Osteoblast (primary cell): ENCODE measurements around the gene AP3S2. TPM values are rescaled to one million over a fixed set of nuclear protein-coding genes. Genes with fewer than 3 reads are reported as not detected.

Experiments
- DNase-seq: peaks from one replicate; pipeline ENCODE4 v3.0.0; 2011; ENCODE audit warnings: low spot score, mixed read lengths; ENCODE audit not compliant: insufficient read length; ENCODE audit errors: missing footprints
- H2AFZ ChIP-seq: 2 replicates; pipeline ENCODE4 v1.6.0; 2011; ENCODE audit warnings: mild to moderate bottlenecking, low read length
- H3K27ac ChIP-seq: 2 replicates; pipeline ENCODE4 v1.5.1; 2011; ENCODE audit warnings: mild to moderate bottlenecking, low read depth, low read length, moderate library complexity
- H3K27me3 ChIP-seq: 2 replicates; pipeline ENCODE4 v1.6.0; 2012; ENCODE audit warnings: mild to moderate bottlenecking, control low read depth, inconsistent platforms, low read length, moderate library complexity; ENCODE audit not compliant: insufficient read depth
- H3K36me3 ChIP-seq: 2 replicates; pipeline ENCODE4 v1.5.1; 2011; ENCODE audit warnings: mild to moderate bottlenecking, low read length, control low read depth, moderate library complexity; ENCODE audit not compliant: insufficient read depth
- H3K4me1 ChIP-seq: 2 replicates; pipeline ENCODE4 v1.5.1; 2011; ENCODE audit warnings: mild to moderate bottlenecking, low read length, control low read depth, moderate library complexity; ENCODE audit not compliant: insufficient read depth
- H3K4me2 ChIP-seq: 2 replicates; pipeline ENCODE4 v1.6.0; 2011; ENCODE audit warnings: mild to moderate bottlenecking, low read length; ENCODE audit not compliant: insufficient read depth
- H3K4me3 ChIP-seq: fragments of 200-600 bp; sonication (generic); 3 replicates; pipeline ENCODE4 v1.5.1; 2012; ENCODE audit warnings: mild to moderate bottlenecking, low read length, inconsistent platforms; ENCODE audit not compliant: insufficient read depth
- H3K79me2 ChIP-seq: 2 replicates; pipeline ENCODE4 v1.6.0; 2012; ENCODE audit warnings: mild to moderate bottlenecking, low read length, control low read depth, inconsistent platforms; ENCODE audit not compliant: insufficient read depth
- H3K9me3 ChIP-seq: 2 replicates; pipeline ENCODE4 v1.5.1; 2011; ENCODE audit warnings: low read depth, low read length, control low read depth
- H4K20me1 ChIP-seq: 2 replicates; pipeline ENCODE4 v1.6.0; 2012; ENCODE audit warnings: mild to moderate bottlenecking, low read length, control low read depth; ENCODE audit not compliant: insufficient read depth
- CTCF ChIP-seq: IDR thresholded peaks from 2 replicates; pipeline ENCODE4 v1.5.1; 2011; ENCODE audit warnings: mild to moderate bottlenecking, low read depth, low read length, moderate library complexity; ENCODE audit errors: extremely low read depth
- total RNA-seq: library from RNA; depleted of rRNA; stranded (reverse); fragments of >200 nt; gene quantifications from 2 replicates; pipeline ENCODE4 v1.2.3, GENCODE V29; 2012

Gene AP3S2
- total RNA-seq, 1 donor, result 63.7 TPM

- Histone ChIP-seq H3K4me1 (peaks cover 54% of the 10 kb centered on the region), H3K36me3 (peaks cover 28% of the 10 kb centered on the region)
These were observed 59.8 kb downstream of the AP3S2 start for GRCh38 chr15:89833966-89834365.

GRCh38 chr15:89830639-89831038 lies 63.2 kb downstream of the AP3S2 start:
- no peaks in the 10 kb centered on the region for H3K27me3 ChIP-seq
- no peaks in the 10 kb centered on the region for H4K20me1 ChIP-seq
- H3K79me2 ChIP-seq, result peaks cover 5% of the 10 kb centered on the region
- peak overlapping the region; percentile 83 for H3K27ac ChIP-seq
- no peak for DNase-seq
- no peak overlapping the region for H3K4me3 ChIP-seq
- TF ChIP-seq CTCF, result no peak
- H3K4me2 ChIP-seq, result no peak overlapping the region
- no peaks in the 10 kb centered on the region for H3K9me3 ChIP-seq
- no peak overlapping the region for H2AFZ ChIP-seq
- H3K36me3 ChIP-seq, result peaks cover 28% of the 10 kb centered on the region
- H3K4me1 ChIP-seq, result peaks cover 41% of the 10 kb centered on the region

More at GRCh38 chr15:89833966-89834365, 59.8 kb downstream of the AP3S2 start:
- no peak overlapping the region for H3K4me2 ChIP-seq
- DNase-seq, result no peak
- peaks cover 11% of the 10 kb centered on the region for H3K79me2 ChIP-seq
- H4K20me1 ChIP-seq, result no peaks in the 10 kb centered on the region
- H2AFZ ChIP-seq, result no peak overlapping the region
- no peak for TF ChIP-seq CTCF
- H3K9me3 ChIP-seq, result no peaks in the 10 kb centered on the region
- H3K4me3 ChIP-seq, result no peak overlapping the region
- no peaks in the 10 kb centered on the region for H3K27me3 ChIP-seq
- H3K27ac ChIP-seq, result no peak overlapping the region

GRCh38 chr15:89829616-89830440 lies 64.0 kb downstream of the AP3S2 start:
- TF ChIP-seq CTCF, result no peak
- peak; percentile 83 for DNase-seq
- Histone ChIP-seq H3K27ac (peak overlapping the region; percentile 83), H3K9me3 (no peaks in the 10 kb centered on the region), H3K4me1 (peaks cover 41% of the 10 kb centered on the region), H3K36me3 (peaks cover 21% of the 10 kb centered on the region), H2AFZ (no peak overlapping the region), H4K20me1 (no peaks in the 10 kb centered on the region), H3K4me3 (no peak overlapping the region), H3K4me2 (peak overlapping the region; percentile 49), H3K27me3 (no peaks in the 10 kb centered on the region), H3K79me2 (no peaks in the 10 kb centered on the region)

GRCh38 chr15:89829161-89829560 lies 64.6 kb downstream of the AP3S2 start:
- Histone ChIP-seq H3K27me3 (no peaks in the 10 kb centered on the region), H3K9me3 (no peaks in the 10 kb centered on the region), H3K79me2 (no peaks in the 10 kb centered on the region), H3K36me3 (peaks cover 16% of the 10 kb centered on the region), H3K4me3 (no peak overlapping the region), H3K27ac (peak overlapping the region; percentile 83), H3K4me2 (peak overlapping the region; percentile 65), H3K4me1 (peaks cover 41% of the 10 kb centered on the region), H2AFZ (no peak overlapping the region), H4K20me1 (no peaks in the 10 kb centered on the region)
- no peak for TF ChIP-seq CTCF
- DNase-seq, result peak; percentile 73
